ENCODE data around the gene RAB1B.

DNA sequence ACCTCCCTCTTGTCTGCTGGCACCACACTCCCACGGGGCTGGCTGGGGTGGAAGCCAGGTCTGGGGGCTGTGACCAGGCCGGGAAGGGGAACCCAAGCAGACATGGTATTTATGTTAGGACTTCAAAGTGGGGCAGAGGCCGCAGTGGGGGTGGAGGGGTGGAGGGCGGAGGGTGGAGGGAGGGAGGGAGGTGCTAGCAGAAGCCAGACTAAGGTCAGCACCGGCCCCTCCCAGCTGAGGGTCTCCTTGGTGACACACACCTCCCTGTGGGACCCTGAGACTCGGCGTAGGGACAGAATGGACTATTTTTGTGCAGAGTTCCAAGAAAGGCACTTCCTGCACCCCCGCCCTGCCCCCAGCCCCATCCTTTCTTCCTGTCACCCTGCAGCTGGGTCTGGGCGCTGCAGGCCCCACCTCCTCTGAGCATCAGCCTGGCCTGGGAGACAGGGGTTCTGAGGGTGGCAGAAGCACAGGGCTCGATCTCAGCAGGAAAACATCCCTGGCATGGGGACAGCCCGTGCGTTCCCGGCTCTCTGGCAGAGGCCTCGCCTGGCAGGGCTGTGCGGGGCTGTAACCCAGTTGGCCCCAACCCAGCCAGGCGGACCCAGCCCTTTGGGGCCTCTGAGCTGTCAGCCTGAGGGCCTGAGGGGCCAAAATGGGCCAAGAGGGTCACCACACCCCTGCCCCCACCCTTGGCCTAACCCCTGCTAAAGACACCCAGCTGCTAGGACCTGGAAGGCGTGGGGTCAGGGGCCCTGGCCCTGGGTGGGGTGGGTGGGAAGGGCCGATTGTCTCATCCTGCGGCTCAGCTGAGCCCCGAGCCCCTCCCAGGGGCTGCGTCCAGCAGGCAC, 58.0 kb downstream of the RAB1B start:
- TF ChIP-seq EZH2 (IDR thresholded peaks at IDR 0.05; ENCODE audit: insufficient read depth, poor library complexity, severe bottlenecking) (no peak), EZH2phosphoT487 (IDR thresholded peaks at IDR 0.05; ENCODE audit: insufficient read depth, low read depth) (no peak)

All from GM23248 (cell line).